ENCODE measurements around the gene MYBPC3.

Gene MYBPC3

GRCh38 chr11:47354913-47355282 lies 2.4 kb upstream of the MYBPC3 start:
- Histone ChIP-seq H3K9ac (ENCODE audit: low read depth, low read length) (no peak overlapping the region), H3K9me3 (ENCODE audit: control insufficient read depth, insufficient read depth, low read length) (no peaks in the 10 kb centered on the region), H3K4me3 (ENCODE audit: low read depth, low read length) (peak overlapping the region; percentile 27), H3K4me1 (ENCODE audit: control insufficient read depth, insufficient read depth, low read length) (peaks cover 6% of the 10 kb centered on the region), H3K27me3 (ENCODE audit: control insufficient read depth, insufficient read depth, low read length) (no peaks in the 10 kb centered on the region), H3K36me3 (ENCODE audit: control insufficient read depth, insufficient read depth, low read length) (no peaks in the 10 kb centered on the region)

- H3K9me3 ChIP-seq (ENCODE audit: control insufficient read depth, insufficient read depth, low read length): no peaks in the 10 kb centered on the region
- peaks cover 6% of the 10 kb centered on the region for H3K4me1 ChIP-seq (ENCODE audit: control insufficient read depth, insufficient read depth, low read length)
- no peaks in the 10 kb centered on the region for H3K36me3 ChIP-seq (ENCODE audit: control insufficient read depth, insufficient read depth, low read length)
- no peaks in the 10 kb centered on the region for H3K27me3 ChIP-seq (ENCODE audit: control insufficient read depth, insufficient read depth, low read length)
- H3K9ac ChIP-seq (ENCODE audit: low read depth, low read length): no peak overlapping the region
- H3K4me3 ChIP-seq (ENCODE audit: low read depth, low read length): peak overlapping the region; percentile 27
Observed at GRCh38 chr11:47353978-47354774, 1.7 kb upstream of the MYBPC3 start.

GRCh38 chr11:47351156-47352126 lies 1.1 kb downstream of the MYBPC3 start:
- Histone ChIP-seq H3K4me3 (ENCODE audit: low read depth, low read length) (no peak overlapping the region), H3K9me3 (ENCODE audit: control insufficient read depth, insufficient read depth, low read length) (no peaks in the 10 kb centered on the region), H3K4me1 (ENCODE audit: control insufficient read depth, insufficient read depth, low read length) (peaks cover 6% of the 10 kb centered on the region), H3K36me3 (ENCODE audit: control insufficient read depth, insufficient read depth, low read length) (no peaks in the 10 kb centered on the region), H3K27me3 (ENCODE audit: control insufficient read depth, insufficient read depth, low read length) (no peaks in the 10 kb centered on the region), H3K9ac (ENCODE audit: low read depth, low read length) (no peak overlapping the region)

DNA sequence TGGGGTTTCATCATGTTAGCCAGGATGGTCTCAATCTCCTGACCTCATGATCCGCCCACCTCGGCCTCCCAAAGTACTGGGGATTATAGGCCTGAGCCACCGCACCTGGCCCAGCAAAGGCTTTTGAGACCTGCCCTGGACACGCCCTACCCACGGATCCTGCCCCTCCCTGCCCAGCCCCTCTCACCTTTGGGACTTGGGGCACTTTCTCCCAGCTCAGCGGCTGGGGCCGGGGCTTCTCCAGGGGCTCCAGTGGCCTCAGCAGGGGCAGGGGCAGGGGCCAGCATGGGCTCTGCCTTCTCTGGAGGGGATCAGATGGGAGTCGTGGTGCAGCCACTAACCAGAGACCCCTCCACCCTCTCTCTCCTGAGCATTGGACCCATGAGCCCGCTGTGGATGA lies 2.2 kb downstream of the MYBPC3 start:
- Histone ChIP-seq H3K9ac (ENCODE audit: low read depth, low read length) (no peak overlapping the region), H3K4me1 (ENCODE audit: control insufficient read depth, insufficient read depth, low read length) (peaks cover 6% of the 10 kb centered on the region), H3K4me3 (ENCODE audit: low read depth, low read length) (no peak overlapping the region), H3K9me3 (ENCODE audit: control insufficient read depth, insufficient read depth, low read length) (no peaks in the 10 kb centered on the region), H3K27me3 (ENCODE audit: control insufficient read depth, insufficient read depth, low read length) (no peaks in the 10 kb centered on the region), H3K36me3 (ENCODE audit: control insufficient read depth, insufficient read depth, low read length) (no peaks in the 10 kb centered on the region)

GRCh38 chr11:47349521-47350095 lies 2.9 kb downstream of the MYBPC3 start:
- H3K27me3 ChIP-seq (ENCODE audit: control insufficient read depth, insufficient read depth, low read length): no peaks in the 10 kb centered on the region

GRCh38 chr11:47348859-47349258 lies 3.6 kb downstream of the MYBPC3 start:
- Histone ChIP-seq H3K27me3 (ENCODE audit: control insufficient read depth, insufficient read depth, low read length) (no peaks in the 10 kb centered on the region), H3K4me1 (ENCODE audit: control insufficient read depth, insufficient read depth, low read length) (peaks cover 3% of the 10 kb centered on the region), H3K9me3 (ENCODE audit: control insufficient read depth, insufficient read depth, low read length) (no peaks in the 10 kb centered on the region), H3K9ac (ENCODE audit: low read depth, low read length) (no peak overlapping the region), H3K36me3 (ENCODE audit: control insufficient read depth, insufficient read depth, low read length) (no peaks in the 10 kb centered on the region), H3K4me3 (ENCODE audit: low read depth, low read length) (no peak overlapping the region)

More at GRCh38 chr11:47349521-47350095, 2.9 kb downstream of the MYBPC3 start:
- Histone ChIP-seq H3K9me3 (ENCODE audit: control insufficient read depth, insufficient read depth, low read length) (no peaks in the 10 kb centered on the region), H3K4me1 (ENCODE audit: control insufficient read depth, insufficient read depth, low read length) (peaks cover 6% of the 10 kb centered on the region), H3K9ac (ENCODE audit: low read depth, low read length) (no peak overlapping the region), H3K36me3 (ENCODE audit: control insufficient read depth, insufficient read depth, low read length) (no peaks in the 10 kb centered on the region), H3K4me3 (ENCODE audit: low read depth, low read length) (no peak overlapping the region)

DNA sequence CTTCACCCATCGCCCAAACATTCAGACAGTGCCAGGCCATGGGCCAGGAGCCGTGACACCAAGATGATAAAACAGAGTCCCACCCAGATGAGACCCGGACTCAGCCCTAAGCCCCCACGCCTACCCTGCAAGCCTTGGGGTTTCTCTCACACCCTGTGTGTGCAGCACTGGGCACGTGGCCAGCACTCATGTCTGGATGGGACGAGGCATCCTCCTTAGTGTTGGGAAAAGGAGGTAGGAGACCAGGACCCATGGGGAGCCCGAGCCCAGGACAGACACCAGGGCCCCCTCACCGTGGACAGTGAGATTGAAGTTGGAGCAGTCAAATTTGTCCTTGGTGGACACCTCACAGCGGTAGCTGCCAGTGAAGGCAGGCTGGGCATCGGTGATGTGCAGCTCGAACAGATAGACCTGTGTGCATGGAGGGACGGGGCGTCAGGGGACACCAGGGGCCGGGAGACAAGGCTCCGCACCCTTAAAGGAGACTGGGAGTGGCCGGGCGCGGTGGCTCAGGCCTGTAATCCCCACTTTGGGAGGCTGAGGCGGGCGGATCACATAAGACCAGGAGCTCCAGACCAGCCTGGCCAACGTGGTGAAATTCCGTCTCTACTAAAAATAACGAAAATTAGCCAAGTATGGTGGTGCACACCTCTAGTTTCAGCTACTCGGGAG lies 4.2 kb downstream of the MYBPC3 start:
- Histone ChIP-seq H3K4me1 (ENCODE audit: control insufficient read depth, insufficient read depth, low read length) (peaks cover 3% of the 10 kb centered on the region), H3K36me3 (ENCODE audit: control insufficient read depth, insufficient read depth, low read length) (no peaks in the 10 kb centered on the region), H3K27me3 (ENCODE audit: control insufficient read depth, insufficient read depth, low read length) (no peaks in the 10 kb centered on the region), H3K9me3 (ENCODE audit: control insufficient read depth, insufficient read depth, low read length) (no peaks in the 10 kb centered on the region), H3K4me3 (ENCODE audit: low read depth, low read length) (no peak overlapping the region), H3K9ac (ENCODE audit: low read depth, low read length) (no peak overlapping the region)

DNA sequence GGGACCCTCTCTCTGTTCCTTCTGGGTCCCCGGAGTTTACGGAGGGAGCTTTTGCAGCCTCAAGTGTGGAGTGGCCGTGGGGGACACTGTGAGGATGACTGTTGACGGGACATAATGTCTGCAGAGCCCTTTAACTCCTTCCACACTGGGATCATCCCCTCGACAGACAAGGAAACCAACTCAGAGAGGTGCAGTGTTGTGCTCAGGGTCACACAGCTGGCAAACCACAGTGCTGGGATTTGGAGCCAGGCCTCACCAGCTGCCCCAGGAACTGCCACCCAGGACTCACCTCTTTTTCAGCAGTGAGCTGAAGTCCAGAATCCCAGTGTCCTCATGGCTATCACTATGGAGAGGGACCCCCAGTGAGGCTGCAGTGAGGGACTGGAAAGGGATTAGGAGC lies 5.4 kb downstream of the MYBPC3 start:
- no peaks in the 10 kb centered on the region for H3K9me3 ChIP-seq (ENCODE audit: control insufficient read depth, insufficient read depth, low read length)
- H3K27me3 ChIP-seq (ENCODE audit: control insufficient read depth, insufficient read depth, low read length): no peaks in the 10 kb centered on the region
- H3K36me3 ChIP-seq (ENCODE audit: control insufficient read depth, insufficient read depth, low read length): no peaks in the 10 kb centered on the region
- H3K4me3 ChIP-seq (ENCODE audit: low read depth, low read length): no peak overlapping the region
- H3K4me1 ChIP-seq (ENCODE audit: control insufficient read depth, insufficient read depth, low read length): peaks cover 3% of the 10 kb centered on the region
- no peak overlapping the region for H3K9ac ChIP-seq (ENCODE audit: low read depth, low read length)

- Histone ChIP-seq H3K4me1 (ENCODE audit: control insufficient read depth, insufficient read depth, low read length) (peaks cover 3% of the 10 kb centered on the region), H3K36me3 (ENCODE audit: control insufficient read depth, insufficient read depth, low read length) (no peaks in the 10 kb centered on the region), H3K9me3 (ENCODE audit: control insufficient read depth, insufficient read depth, low read length) (no peaks in the 10 kb centered on the region), H3K27me3 (ENCODE audit: control insufficient read depth, insufficient read depth, low read length) (no peaks in the 10 kb centered on the region), H3K9ac (ENCODE audit: low read depth, low read length) (no peak overlapping the region), H3K4me3 (ENCODE audit: low read depth, low read length) (no peak overlapping the region)
Observed at GRCh38 chr11:47345890-47346563, 6.5 kb downstream of the MYBPC3 start.

- Histone ChIP-seq H3K27me3 (ENCODE audit: control insufficient read depth, insufficient read depth, low read length) (no peaks in the 10 kb centered on the region), H3K36me3 (ENCODE audit: control insufficient read depth, insufficient read depth, low read length) (no peaks in the 10 kb centered on the region), H3K4me3 (ENCODE audit: low read depth, low read length) (no peak overlapping the region), H3K4me1 (ENCODE audit: control insufficient read depth, insufficient read depth, low read length) (no peaks in the 10 kb centered on the region), H3K9me3 (ENCODE audit: control insufficient read depth, insufficient read depth, low read length) (no peaks in the 10 kb centered on the region), H3K9ac (ENCODE audit: low read depth, low read length) (no peak overlapping the region)
Observed at GRCh38 chr11:47342854-47343253, 9.6 kb downstream of the MYBPC3 start.
